Mesendoderm (in vitro differentiated cells): ENCODE measurements around the gene SYNE4.

Experiments
- DNase-seq: peaks from one replicate; pipeline ENCODE4 v3.0.0; 2013
- H2AK5ac ChIP-seq: 2 replicates; pipeline ENCODE4 v1.6.1; 2013; ENCODE audit warnings: low read length, inconsistent platforms
- H2BK120ac ChIP-seq: 2 replicates; pipeline ENCODE4 v1.6.1; 2013; ENCODE audit warnings: low read depth, mild to moderate bottlenecking, low read length, moderate library complexity, mixed read lengths
- H2BK15ac ChIP-seq: replicated peaks from 2 replicates; pipeline ENCODE4 v1.6.1; 2013; ENCODE audit warnings: low read depth, mild to moderate bottlenecking, moderate library complexity
- H2BK5ac ChIP-seq: 2 replicates; pipeline ENCODE4 v1.6.1; 2013; ENCODE audit warnings: low read length, inconsistent platforms
- H3K18ac ChIP-seq: 2 replicates; pipeline ENCODE4 v1.6.1; 2013; ENCODE audit warnings: mild to moderate bottlenecking, low read length, mixed read lengths
- H3K23ac ChIP-seq: one replicate; pipeline ENCODE4 v1.6.1; 2013; ENCODE audit warnings: low read length
- H3K27ac ChIP-seq: 2 replicates; pipeline ENCODE4 v1.5.1; 2013; ENCODE audit warnings: low read depth, mild to moderate bottlenecking, inconsistent platforms, low read length, moderate library complexity
- H3K27me3 ChIP-seq: 2 replicates; pipeline ENCODE4 v1.6.1; 2013; ENCODE audit warnings: low read length, control low read depth, mild to moderate bottlenecking, inconsistent platforms; ENCODE audit not compliant: insufficient read depth, poor library complexity
- H3K36me3 ChIP-seq: 2 replicates; pipeline ENCODE4 v1.6.1; 2013; ENCODE audit warnings: low read length, inconsistent platforms; ENCODE audit not compliant: control insufficient read depth, insufficient read depth
- H3K4ac ChIP-seq: one replicate; pipeline ENCODE4 v1.6.1; 2013; ENCODE audit warnings: low read depth, mild to moderate bottlenecking, low read length, moderate library complexity
- H3K4me1 ChIP-seq: 2 replicates; pipeline ENCODE4 v1.6.1; 2013; ENCODE audit warnings: low read depth, low read length, inconsistent platforms; ENCODE audit not compliant: control insufficient read depth
- H3K4me2 ChIP-seq: 2 replicates; pipeline ENCODE4 v1.6.1; 2013; ENCODE audit warnings: low read length
- H3K4me3 ChIP-seq: 2 replicates; pipeline ENCODE4 v1.5.1; 2013; ENCODE audit warnings: mild to moderate bottlenecking, low read length
- H3K56ac ChIP-seq: one replicate; pipeline ENCODE4 v1.6.1; 2013; ENCODE audit warnings: low read length
- H3K79me1 ChIP-seq: 2 replicates; pipeline ENCODE4 v1.6.1; 2013; ENCODE audit warnings: low read length, inconsistent platforms
- H3K79me2 ChIP-seq: 2 replicates; pipeline ENCODE4 v1.6.1; 2013; ENCODE audit warnings: mild to moderate bottlenecking, low read length; ENCODE audit not compliant: control insufficient read depth, insufficient read depth
- H3K9ac ChIP-seq: 2 replicates; pipeline ENCODE4 v1.6.1; 2013; ENCODE audit warnings: low read length, inconsistent platforms
- H4K5ac ChIP-seq: one replicate; pipeline ENCODE4 v1.6.1; 2013; ENCODE audit warnings: low read length
- H4K8ac ChIP-seq: one replicate; pipeline ENCODE4 v1.6.1; 2013; ENCODE audit warnings: low read depth, mild to moderate bottlenecking, control low read depth, low read length, moderate library complexity
- WGBS: extraction: QIAGEN DNeasy Blood & Tissue Kit; methylation state at CpG from one replicate; pipeline ENCODE4 v1.1.7; 2013; ENCODE audit warnings: low lambda C conversion rate, missing lambda C conversion rate; ENCODE audit not compliant: insufficient coverage; ENCODE audit errors: extremely low coverage; 5-methylcytosine and 5-hydroxymethylcytosine counted together

SYNE4 gene

DNA sequence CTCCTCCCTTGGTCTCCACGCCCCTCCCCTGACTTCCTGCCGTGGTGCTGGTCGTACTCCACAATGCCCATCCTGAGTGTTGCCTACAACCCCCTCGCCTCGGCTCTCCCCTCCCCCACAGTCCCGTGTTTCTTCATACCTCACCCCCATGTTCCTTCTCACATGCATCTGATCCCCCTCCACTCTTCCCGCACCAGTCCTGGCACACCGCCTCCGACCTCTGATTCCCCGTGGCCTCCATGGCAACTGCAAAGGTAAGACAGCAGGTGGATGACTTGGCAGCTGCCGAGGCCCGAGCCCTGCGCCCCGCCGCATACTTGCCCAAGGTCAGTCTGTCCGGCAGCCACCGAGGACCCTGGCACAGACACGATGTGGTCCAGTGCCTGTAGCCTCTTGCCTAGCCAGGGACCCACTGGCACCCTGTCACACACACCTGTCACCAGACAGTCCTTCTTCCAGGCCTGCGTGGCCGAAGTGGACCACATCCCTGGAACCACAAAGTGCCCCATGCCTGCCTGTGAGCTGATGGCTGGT is 29.7 kb downstream of the SYNE4 start:
- Histone ChIP-seq H2BK15ac (no peak overlapping the region), H3K36me3 (no peaks in the 10 kb centered on the region), H4K8ac (no peak overlapping the region), H3K18ac (no peak overlapping the region), H3K4me1 (no peaks in the 10 kb centered on the region), H4K5ac (no peak overlapping the region), H2BK120ac (no peak overlapping the region), H3K4ac (no peak overlapping the region), H3K56ac (no peak overlapping the region), H3K4me3 (no peak overlapping the region), H3K23ac (no peak overlapping the region), H2AK5ac (no peak overlapping the region), H3K79me1 (no peaks in the 10 kb centered on the region), H2BK5ac (no peak overlapping the region), H3K9ac (no peak overlapping the region), H3K27me3 (no peaks in the 10 kb centered on the region), H3K4me2 (no peak overlapping the region), H3K79me2 (no peaks in the 10 kb centered on the region), H3K27ac (no peak overlapping the region)
- WGBS, result no CpG with 5 or more reads among the region's 20 CpGs
- no peak for DNase-seq

DNA sequence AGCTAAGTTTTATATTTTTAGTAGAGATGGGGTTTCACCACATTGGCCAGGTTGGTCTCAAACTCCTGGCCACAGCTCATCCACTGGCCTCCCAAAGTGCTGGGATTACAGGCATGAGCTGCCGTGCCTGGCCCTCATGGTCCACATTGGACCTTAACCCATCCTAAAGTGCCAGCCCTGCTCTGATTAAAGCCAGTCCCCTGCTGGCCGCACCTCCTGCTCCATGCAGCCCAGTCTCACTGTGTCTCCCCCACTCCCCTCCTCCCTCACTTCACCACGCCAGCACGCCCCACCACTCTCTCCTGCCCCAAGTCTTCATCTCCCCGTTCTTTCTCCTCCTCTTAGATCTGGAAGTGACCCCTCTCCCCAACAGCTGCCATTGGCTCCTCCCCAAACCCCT is 30.3 kb downstream of the SYNE4 start:
- H3K4me1 ChIP-seq, result no peaks in the 10 kb centered on the region
- no peak overlapping the region for H2AK5ac ChIP-seq
- no peak overlapping the region for H4K8ac ChIP-seq
- H2BK15ac ChIP-seq, result no peak overlapping the region
- H3K4me3 ChIP-seq, result no peak overlapping the region
- DNase-seq, result no peak
- H4K5ac ChIP-seq, result no peak overlapping the region
- no peak overlapping the region for H2BK5ac ChIP-seq
- no peak overlapping the region for H3K56ac ChIP-seq
- no peak overlapping the region for H3K9ac ChIP-seq
- no peaks in the 10 kb centered on the region for H3K79me2 ChIP-seq
- no peaks in the 10 kb centered on the region for H3K79me1 ChIP-seq
- H3K27ac ChIP-seq, result no peak overlapping the region
- no peak overlapping the region for H3K23ac ChIP-seq
- H3K18ac ChIP-seq, result no peak overlapping the region
- no peak overlapping the region for H3K4ac ChIP-seq
- no peaks in the 10 kb centered on the region for H3K27me3 ChIP-seq
- no peaks in the 10 kb centered on the region for H3K36me3 ChIP-seq
- H3K4me2 ChIP-seq, result no peak overlapping the region
- WGBS, result no CpG with 5 or more reads among the region's 5 CpGs
- H2BK120ac ChIP-seq, result no peak overlapping the region

DNA sequence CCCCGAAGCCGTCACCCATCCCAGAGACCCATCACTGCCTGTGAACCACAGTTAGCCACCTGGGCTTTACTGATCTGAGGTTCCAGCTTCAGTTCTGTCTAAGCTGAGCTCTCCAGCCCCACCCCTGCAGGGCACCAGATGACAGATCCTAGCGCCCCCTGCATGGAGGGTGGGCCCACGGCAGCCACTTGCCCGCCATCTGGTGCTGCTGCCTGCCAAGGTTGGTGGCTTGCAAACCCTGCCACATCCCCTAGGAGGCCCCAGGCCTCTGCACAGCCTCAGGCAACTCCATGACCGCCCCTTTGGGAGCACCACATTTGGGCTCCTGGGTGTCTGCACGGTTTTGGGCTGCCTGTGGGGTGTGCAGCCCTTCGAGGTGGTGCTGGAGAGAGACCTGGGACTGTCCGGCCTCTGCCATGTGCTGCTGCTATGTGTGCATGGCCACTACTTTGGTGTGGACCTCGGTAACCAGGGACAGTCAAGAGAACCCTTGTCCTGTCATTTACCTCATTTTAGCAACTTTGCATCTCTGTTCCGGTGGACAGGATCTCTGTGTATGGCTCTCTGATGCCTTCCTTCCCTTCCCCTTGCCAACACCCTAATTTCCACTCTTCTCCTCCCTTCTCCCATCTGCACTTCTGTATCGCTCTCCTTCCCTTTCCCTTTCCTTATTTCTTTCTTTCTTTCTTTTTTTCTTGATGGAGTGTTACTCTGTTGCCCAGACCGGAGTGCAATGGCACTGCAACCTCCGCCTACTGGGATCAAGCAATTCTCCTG is 31.0 kb downstream of the SYNE4 start:
- Histone ChIP-seq H2BK5ac (no peak overlapping the region), H3K36me3 (no peaks in the 10 kb centered on the region), H2BK120ac (no peak overlapping the region), H3K79me2 (no peaks in the 10 kb centered on the region), H3K4me3 (no peak overlapping the region), H3K23ac (no peak overlapping the region), H4K8ac (no peak overlapping the region), H3K4me2 (no peak overlapping the region), H3K27me3 (no peaks in the 10 kb centered on the region), H3K4me1 (no peaks in the 10 kb centered on the region), H2AK5ac (no peak overlapping the region), H3K18ac (no peak overlapping the region), H4K5ac (no peak overlapping the region), H3K9ac (no peak overlapping the region), H3K56ac (no peak overlapping the region), H2BK15ac (no peak overlapping the region), H3K79me1 (no peaks in the 10 kb centered on the region), H3K27ac (no peak overlapping the region), H3K4ac (no peak overlapping the region)
- peak; percentile 87 for DNase-seq
- WGBS, result no CpG with 5 or more reads among the region's 14 CpGs

DNA sequence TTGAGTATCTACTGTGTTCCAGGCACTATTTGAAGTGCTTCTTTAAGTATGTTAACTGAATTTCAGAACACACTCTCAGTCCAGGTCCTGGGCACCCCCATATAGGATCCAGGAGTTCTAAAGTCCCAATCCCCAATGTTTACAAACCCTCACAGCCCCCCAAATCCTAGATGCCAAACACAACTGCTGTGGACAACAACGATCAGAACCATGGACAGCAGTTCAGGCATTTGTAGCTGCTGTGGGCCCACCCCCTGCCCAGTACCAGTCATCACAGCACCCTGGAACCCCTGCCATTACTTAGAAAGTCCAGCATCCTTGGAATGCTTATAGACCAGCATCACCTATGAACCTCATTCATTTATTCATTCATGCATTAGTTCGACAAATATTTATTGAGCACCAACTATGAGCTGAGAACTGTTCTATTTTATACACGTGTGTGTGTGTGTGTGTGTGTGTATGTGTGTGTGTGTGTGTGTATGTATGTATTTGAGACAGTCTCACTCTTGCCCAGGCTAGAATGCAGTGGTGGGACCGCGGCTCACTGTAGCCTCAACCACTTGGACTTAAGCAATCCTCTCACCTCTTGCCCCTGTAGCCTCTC is 32.9 kb downstream of the SYNE4 start:
- H3K56ac ChIP-seq, result no peak overlapping the region
- no peaks in the 10 kb centered on the region for H3K4me1 ChIP-seq
- no peak overlapping the region for H4K5ac ChIP-seq
- H3K27me3 ChIP-seq, result no peaks in the 10 kb centered on the region
- H4K8ac ChIP-seq, result no peak overlapping the region
- no peak overlapping the region for H3K4me3 ChIP-seq
- no peak overlapping the region for H3K18ac ChIP-seq
- H2AK5ac ChIP-seq, result no peak overlapping the region
- DNase-seq, result peak; percentile 51
- H3K27ac ChIP-seq, result no peak overlapping the region
- H3K23ac ChIP-seq, result no peak overlapping the region
- no peak overlapping the region for H3K9ac ChIP-seq
- H3K79me2 ChIP-seq, result no peaks in the 10 kb centered on the region
- no peak overlapping the region for H2BK5ac ChIP-seq
- no peak overlapping the region for H2BK15ac ChIP-seq
- no peak overlapping the region for H2BK120ac ChIP-seq
- no CpG with 5 or more reads among the region's 5 CpGs for WGBS
- H3K79me1 ChIP-seq, result no peaks in the 10 kb centered on the region
- no peaks in the 10 kb centered on the region for H3K36me3 ChIP-seq
- no peak overlapping the region for H3K4ac ChIP-seq
- no peak overlapping the region for H3K4me2 ChIP-seq

DNA sequence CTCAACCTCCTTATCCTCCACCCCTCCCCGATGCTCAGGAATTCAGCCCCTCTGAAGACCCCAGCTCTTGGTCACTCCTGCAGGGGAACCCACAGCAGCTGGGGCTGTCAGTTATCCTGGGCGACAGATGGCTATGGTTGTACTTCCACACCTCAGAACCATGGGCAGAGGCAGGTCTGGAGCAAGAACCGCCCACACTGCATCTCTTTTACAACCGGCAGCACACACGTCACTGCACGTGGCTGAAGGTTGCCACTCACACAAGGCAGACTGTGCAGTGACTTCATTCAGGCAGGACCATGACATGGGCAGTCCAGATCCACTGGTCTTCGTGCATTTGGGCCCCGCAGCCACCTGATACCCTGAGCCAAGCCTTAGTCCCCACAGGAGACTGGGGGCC is 35.1 kb downstream of the SYNE4 start:
- Histone ChIP-seq H3K4me1 (no peaks in the 10 kb centered on the region), H3K79me1 (no peaks in the 10 kb centered on the region), H3K27ac (no peak overlapping the region), H3K27me3 (no peaks in the 10 kb centered on the region), H3K18ac (no peak overlapping the region), H4K8ac (no peak overlapping the region), H3K4me2 (no peak overlapping the region), H3K9ac (no peak overlapping the region), H3K36me3 (no peaks in the 10 kb centered on the region), H3K4me3 (no peak overlapping the region), H2BK5ac (no peak overlapping the region), H3K4ac (no peak overlapping the region), H4K5ac (no peak overlapping the region), H2AK5ac (no peak overlapping the region), H3K56ac (no peak overlapping the region), H3K23ac (no peak overlapping the region), H2BK120ac (no peak overlapping the region), H2BK15ac (no peak overlapping the region), H3K79me2 (no peaks in the 10 kb centered on the region)
- no peak for DNase-seq
- no CpG with 5 or more reads among the region's 8 CpGs for WGBS
